ENCODE data around the gene SEMA3D. TPM values are rescaled to one million over a fixed set of nuclear protein-coding genes. Genes with fewer than 3 reads are reported as not detected.

Gene SEMA3D
- total RNA-seq, 2 experiments from 2014 or later = not detected

DNA sequence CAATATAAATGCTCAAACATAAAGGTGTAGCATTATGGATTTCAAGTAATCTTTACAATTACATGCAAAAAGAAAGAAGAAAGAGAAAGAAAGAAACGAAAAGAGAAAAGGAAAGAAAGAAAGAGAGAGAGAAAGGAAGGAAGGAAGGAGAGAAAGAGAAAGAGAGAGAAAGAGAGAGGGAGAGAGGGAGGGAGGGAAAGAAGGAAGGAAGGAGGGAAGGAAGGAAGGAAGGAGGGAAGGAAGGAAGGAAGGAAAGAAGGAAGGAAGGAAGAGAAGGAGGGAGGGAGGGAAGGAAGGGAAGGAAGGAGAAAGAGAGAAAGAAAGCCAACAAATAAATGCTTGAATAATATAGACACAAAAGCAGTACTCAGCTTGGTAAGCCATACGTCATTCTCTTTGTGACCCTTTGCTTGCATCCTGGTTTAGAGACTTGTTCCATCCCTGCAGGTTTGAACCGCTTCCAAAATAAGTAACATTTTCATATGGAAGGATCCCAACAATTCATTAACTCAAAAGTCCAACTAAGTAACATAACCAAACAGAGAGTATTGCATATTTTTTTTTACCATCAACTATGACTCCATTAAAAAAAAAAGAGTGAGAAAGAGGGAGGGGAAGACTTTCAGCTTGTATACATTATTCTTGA is 95.8 kb downstream of the SEMA3D start:
- Mint-ChIP-seq H3K27me3 (ENCODE audit: low read depth) (no peaks in the 10 kb centered on the region), H3K4me1 (ENCODE audit: low read depth) (no peaks in the 10 kb centered on the region), H3K4me3 (no peak overlapping the region), H3K36me3 (ENCODE audit: low read depth) (no peaks in the 10 kb centered on the region), H3K9me3 (ENCODE audit: insufficient read depth) (no peaks in the 10 kb centered on the region), H3K27ac (no peak overlapping the region)
- ChIA-PET CTCF (no interaction called here), POLR2A (no interaction called here)
- no peak for ATAC-seq
- no peak for DNase-seq

DNA sequence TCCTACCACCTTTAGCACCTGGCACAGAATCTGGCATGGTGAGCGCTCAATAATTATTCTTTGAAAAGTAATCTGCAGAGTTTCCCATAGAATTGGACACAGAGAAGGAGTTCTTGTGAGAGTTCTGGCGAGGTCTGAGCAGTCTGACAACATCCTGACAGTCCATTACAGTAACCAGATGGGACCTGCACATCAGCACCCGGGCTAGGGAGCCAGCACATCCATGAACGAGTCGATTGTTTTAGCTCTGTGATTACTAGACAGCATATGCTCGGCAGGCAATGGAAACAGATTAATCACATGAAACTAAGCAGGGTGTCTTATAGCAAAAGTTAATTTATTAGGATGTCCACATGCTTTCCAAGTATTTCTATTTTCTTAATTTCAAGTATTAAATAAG is 96.7 kb downstream of the SEMA3D start:
- no peak overlapping the region for H3K27ac Mint-ChIP-seq
- CTCF ChIA-PET = no interaction called here
- ATAC-seq (no peak), DNase-seq (no peak)
- no peaks in the 10 kb centered on the region for H3K36me3 Mint-ChIP-seq (ENCODE audit: low read depth)
- POLR2A ChIA-PET = no interaction called here
- H3K27me3 Mint-ChIP-seq (ENCODE audit: low read depth) = no peaks in the 10 kb centered on the region
- no peaks in the 10 kb centered on the region for H3K9me3 Mint-ChIP-seq (ENCODE audit: insufficient read depth)
- H3K4me1 Mint-ChIP-seq (ENCODE audit: low read depth) = no peaks in the 10 kb centered on the region
- H3K4me3 Mint-ChIP-seq = no peak overlapping the region

DNA sequence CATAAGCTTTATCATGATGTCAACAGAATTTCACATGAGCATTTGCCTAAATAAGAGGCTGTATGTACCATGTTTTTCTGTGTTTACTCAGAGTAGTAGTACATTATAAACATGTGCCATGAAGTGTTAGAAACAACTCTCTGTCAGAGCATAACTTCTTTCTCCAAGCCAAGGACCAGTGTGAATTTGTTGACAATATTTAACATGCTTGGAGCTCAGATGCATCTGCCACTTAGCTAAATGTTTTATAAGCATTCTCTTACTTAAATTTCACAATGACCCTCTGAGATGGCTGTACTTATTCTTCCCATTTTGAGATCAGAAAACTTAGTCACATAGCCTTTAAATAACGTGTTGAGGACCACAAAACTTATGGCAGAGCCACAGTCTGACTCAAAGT is 105.0 kb downstream of the SEMA3D start:
- ATAC-seq (no peak), DNase-seq (no peak)
- no peaks in the 10 kb centered on the region for H3K36me3 Mint-ChIP-seq (ENCODE audit: low read depth)
- H3K27ac Mint-ChIP-seq = no peak overlapping the region
- ChIA-PET CTCF (no interaction called here), POLR2A (no interaction called here)
- H3K4me1 Mint-ChIP-seq (ENCODE audit: low read depth) = no peaks in the 10 kb centered on the region
- no peak overlapping the region for H3K4me3 Mint-ChIP-seq
- no peaks in the 10 kb centered on the region for H3K27me3 Mint-ChIP-seq (ENCODE audit: low read depth)
- no peaks in the 10 kb centered on the region for H3K9me3 Mint-ChIP-seq (ENCODE audit: insufficient read depth)

DNA sequence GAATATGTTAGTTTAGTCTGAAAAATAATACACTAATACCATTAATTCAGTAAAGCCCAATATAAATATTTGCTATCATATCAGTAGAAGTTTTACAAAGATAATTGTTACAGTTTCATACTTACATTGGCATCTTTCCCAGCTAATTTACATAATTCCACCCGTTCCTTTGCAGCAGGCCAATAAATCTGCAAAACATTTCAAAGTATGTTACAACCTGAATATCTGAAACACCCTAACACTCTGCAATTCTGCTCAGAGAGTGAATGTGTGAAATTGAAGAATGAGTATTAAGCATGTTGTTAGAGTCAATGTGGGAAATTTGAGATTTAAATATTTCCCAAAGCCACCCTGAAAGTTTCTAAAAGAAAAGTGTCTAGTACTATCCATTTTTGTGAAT is 105.5 kb downstream of the SEMA3D start:
- Mint-ChIP-seq H3K4me3 (no peak overlapping the region), H3K9me3 (ENCODE audit: insufficient read depth) (no peaks in the 10 kb centered on the region), H3K27ac (no peak overlapping the region), H3K27me3 (ENCODE audit: low read depth) (no peaks in the 10 kb centered on the region), H3K4me1 (ENCODE audit: low read depth) (no peaks in the 10 kb centered on the region), H3K36me3 (ENCODE audit: low read depth) (no peaks in the 10 kb centered on the region)
- CTCF ChIA-PET = no interaction called here
- POLR2A ChIA-PET = no interaction called here
- ATAC-seq = no peak
- DNase-seq = no peak

DNA sequence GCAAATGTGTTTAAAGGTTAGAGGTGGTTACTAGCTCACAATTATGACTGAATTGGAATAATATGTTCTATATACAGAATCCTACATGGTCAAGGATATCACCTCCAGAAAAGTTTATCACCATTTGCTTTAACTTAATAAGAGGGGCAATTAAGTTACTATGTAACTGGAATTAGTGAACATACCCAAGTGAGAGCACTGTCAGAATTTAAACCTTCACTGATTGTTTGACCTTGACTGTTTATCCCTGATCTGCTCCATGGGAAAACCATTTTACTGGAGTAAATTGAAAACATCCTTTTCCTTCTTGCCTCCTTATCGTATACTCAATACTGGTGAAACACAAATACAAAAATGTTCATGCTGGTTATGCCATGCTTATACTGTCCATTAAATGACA is 107.4 kb downstream of the SEMA3D start:
- DNase-seq (no peak), ATAC-seq (no peak)
- POLR2A ChIA-PET = no interaction called here
- CTCF ChIA-PET = no interaction called here
- H3K4me3 Mint-ChIP-seq = no peak overlapping the region
- H3K9me3 Mint-ChIP-seq (ENCODE audit: insufficient read depth) = no peaks in the 10 kb centered on the region
- no peak overlapping the region for H3K27ac Mint-ChIP-seq
- H3K4me1 Mint-ChIP-seq (ENCODE audit: low read depth) = no peaks in the 10 kb centered on the region
- H3K27me3 Mint-ChIP-seq (ENCODE audit: low read depth) = no peaks in the 10 kb centered on the region
- H3K36me3 Mint-ChIP-seq (ENCODE audit: low read depth) = no peaks in the 10 kb centered on the region

DNA sequence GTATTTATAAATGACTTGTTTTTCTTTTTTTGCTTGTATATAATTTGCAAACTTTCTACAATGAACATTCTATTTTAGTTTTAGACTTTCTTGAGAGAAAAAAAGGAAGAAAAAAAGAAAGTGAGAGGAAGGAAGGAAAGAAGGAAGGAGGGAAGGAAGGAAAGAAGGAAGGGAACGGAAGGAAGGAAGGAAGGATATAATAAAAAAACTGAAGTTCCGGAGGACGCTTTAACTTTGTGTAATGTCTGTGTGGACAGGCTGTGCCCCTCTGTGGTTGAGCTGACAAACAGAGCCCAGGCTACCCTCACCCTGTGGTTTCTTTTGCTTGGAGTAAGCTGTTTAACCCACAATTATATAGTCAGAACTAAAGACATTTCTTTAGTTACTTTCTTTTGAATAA is 108.7 kb downstream of the SEMA3D start:
- H3K4me1 Mint-ChIP-seq (ENCODE audit: low read depth) = no peaks in the 10 kb centered on the region

DNA sequence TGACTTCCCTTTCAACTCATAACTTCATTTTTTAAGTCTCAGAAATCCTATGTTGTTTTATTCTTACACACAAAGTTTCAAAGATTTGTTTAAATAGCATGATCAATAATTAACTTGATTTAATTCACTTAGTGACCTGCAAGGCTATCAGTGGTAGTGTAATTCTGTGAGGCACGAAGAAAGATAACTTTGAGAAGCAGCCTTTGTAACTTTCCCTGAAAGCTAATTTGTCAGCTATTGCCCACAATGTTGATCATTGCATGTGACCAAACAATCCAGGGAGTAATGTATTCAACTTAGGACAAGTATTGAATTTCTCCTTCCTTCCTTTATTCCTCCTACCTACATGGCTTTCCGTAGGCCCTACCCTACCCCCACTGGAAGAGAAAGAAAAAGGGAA is 111.0 kb downstream of the SEMA3D start:
- ChIA-PET CTCF (no interaction called here), POLR2A (no interaction called here)
- no peaks in the 10 kb centered on the region for H3K4me1 Mint-ChIP-seq (ENCODE audit: low read depth)
- H3K27me3 Mint-ChIP-seq (ENCODE audit: low read depth) = no peaks in the 10 kb centered on the region
- no peak overlapping the region for H3K4me3 Mint-ChIP-seq
- H3K27ac Mint-ChIP-seq = no peak overlapping the region
- ATAC-seq (no peak), DNase-seq (no peak)
- no peaks in the 10 kb centered on the region for H3K36me3 Mint-ChIP-seq (ENCODE audit: low read depth)
- H3K9me3 Mint-ChIP-seq (ENCODE audit: insufficient read depth) = no peaks in the 10 kb centered on the region

More for the DNA sequence above, 108.7 kb downstream of the SEMA3D start:
- no peak for DNase-seq
- ChIA-PET POLR2A (no interaction called here), CTCF (no interaction called here)
- Mint-ChIP-seq H3K9me3 (ENCODE audit: insufficient read depth) (no peaks in the 10 kb centered on the region), H3K4me3 (no peak overlapping the region), H3K27me3 (ENCODE audit: low read depth) (no peaks in the 10 kb centered on the region), H3K36me3 (ENCODE audit: low read depth) (no peaks in the 10 kb centered on the region), H3K27ac (no peak overlapping the region)
- no peak for ATAC-seq

DNA sequence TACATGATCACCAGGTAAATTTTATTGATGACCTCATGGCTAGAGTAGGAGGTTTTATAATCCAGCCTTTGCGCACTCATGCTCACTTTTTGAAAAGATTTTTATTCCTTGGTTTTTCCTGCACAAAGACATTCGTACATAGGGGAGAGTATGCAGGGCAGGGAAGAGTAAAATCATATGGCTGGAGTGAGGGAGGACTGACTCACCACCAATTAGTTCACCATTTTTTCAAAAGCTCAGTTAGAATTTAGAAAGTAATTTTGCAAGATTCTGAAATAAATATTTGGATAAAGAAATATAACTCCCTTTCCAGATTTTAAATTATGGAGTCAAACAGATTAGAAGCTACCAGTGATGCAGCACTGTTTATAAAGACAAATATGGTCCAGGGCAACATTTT is 111.9 kb downstream of the SEMA3D start:
- H3K4me1 Mint-ChIP-seq (ENCODE audit: low read depth) = no peaks in the 10 kb centered on the region
- no peaks in the 10 kb centered on the region for H3K9me3 Mint-ChIP-seq (ENCODE audit: insufficient read depth)
- DNase-seq = no peak
- H3K27me3 Mint-ChIP-seq (ENCODE audit: low read depth) = no peaks in the 10 kb centered on the region
- ChIA-PET CTCF (no interaction called here), POLR2A (no interaction called here)
- H3K4me3 Mint-ChIP-seq = no peak overlapping the region
- H3K27ac Mint-ChIP-seq = no peak overlapping the region
- ATAC-seq = no peak
- no peaks in the 10 kb centered on the region for H3K36me3 Mint-ChIP-seq (ENCODE audit: low read depth)

DNA sequence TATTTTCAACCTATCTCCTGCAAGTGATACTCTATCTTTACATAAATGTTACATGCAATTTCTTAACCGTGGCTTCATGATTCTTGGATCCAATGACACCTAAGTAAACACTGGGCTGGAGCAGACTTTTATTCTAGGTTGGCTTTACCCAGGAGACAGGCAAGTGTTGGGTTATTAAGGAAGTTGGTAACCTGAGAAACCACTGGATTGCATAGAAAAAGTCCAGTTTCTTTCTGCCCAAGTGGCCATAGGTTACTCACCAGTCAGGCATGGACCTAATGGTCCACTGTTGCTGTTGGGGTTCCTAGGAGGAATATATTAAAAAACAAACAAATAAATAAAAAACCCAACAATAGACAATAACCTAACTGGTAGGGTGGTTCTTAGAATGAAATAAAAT is 112.8 kb downstream of the SEMA3D start:
- Mint-ChIP-seq H3K9me3 (ENCODE audit: insufficient read depth) (no peaks in the 10 kb centered on the region), H3K27ac (no peak overlapping the region), H3K4me1 (ENCODE audit: low read depth) (no peaks in the 10 kb centered on the region), H3K36me3 (ENCODE audit: low read depth) (no peaks in the 10 kb centered on the region), H3K4me3 (no peak overlapping the region), H3K27me3 (ENCODE audit: low read depth) (no peaks in the 10 kb centered on the region)
- ChIA-PET POLR2A (no interaction called here), CTCF (no interaction called here)
- ATAC-seq (no peak), DNase-seq (no peak)

DNA sequence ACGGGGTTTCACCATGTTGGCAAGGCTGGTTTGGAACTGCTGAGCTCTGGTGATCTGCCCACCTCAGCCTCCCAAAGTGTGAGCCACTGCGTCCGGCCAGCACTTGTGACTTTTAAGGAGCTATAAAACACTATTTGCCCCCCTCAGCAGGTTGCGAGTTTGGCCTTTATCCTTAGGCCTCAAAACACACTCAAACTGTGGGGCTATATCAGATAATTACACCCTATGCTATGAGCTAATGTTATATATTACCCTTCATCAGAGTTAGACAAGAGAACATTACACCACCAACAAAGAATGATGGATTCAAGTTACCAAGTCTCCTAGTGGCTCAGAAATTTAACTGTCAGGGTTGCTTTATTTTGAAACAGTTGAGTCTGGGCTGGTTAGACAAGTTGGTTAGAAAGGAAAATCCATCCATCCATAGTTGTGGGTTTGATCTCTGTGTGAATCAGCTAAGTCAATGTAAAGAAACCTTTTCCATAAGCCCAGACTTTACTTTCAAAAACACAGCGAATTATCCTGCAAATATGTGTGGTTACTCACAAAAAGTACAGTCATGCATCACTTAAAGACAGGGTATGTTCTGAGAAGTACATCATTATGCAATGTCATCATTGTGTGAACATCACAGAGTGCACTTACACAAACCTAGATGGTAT is 115.8 kb downstream of the SEMA3D start:
- DNase-seq = no peak
- Mint-ChIP-seq H3K4me1 (ENCODE audit: low read depth) (no peaks in the 10 kb centered on the region), H3K27ac (no peak overlapping the region), H3K4me3 (no peak overlapping the region), H3K9me3 (ENCODE audit: insufficient read depth) (no peaks in the 10 kb centered on the region), H3K36me3 (ENCODE audit: low read depth) (no peaks in the 10 kb centered on the region), H3K27me3 (ENCODE audit: low read depth) (no peaks in the 10 kb centered on the region)
- POLR2A ChIA-PET = no interaction called here
- ATAC-seq = no peak
- CTCF ChIA-PET = no interaction called here

DNA sequence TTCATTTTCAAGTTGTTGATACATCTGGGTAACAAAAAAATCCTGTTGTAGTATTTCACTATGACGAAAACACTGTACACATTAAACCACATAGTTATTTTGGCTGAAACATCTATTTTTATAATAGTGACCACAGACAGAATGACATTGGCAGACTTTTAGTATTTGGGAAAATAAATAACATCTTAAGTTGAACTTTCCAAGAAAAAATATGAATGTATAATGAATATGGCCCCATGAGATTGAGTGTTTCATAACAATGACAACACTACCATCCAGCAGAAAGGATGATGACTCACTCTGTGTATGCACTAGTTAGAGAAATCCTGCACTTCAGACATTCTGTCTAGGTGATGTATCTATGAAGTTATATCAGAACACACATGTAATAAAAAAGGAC is 118.1 kb downstream of the SEMA3D start:
- Mint-ChIP-seq H3K27me3 (ENCODE audit: low read depth) (no peaks in the 10 kb centered on the region), H3K36me3 (ENCODE audit: low read depth) (no peaks in the 10 kb centered on the region), H3K27ac (no peak overlapping the region), H3K9me3 (ENCODE audit: insufficient read depth) (no peaks in the 10 kb centered on the region), H3K4me3 (no peak overlapping the region), H3K4me1 (ENCODE audit: low read depth) (no peaks in the 10 kb centered on the region)
- ChIA-PET CTCF (no interaction called here), POLR2A (no interaction called here)
- DNase-seq = no peak
- ATAC-seq = no peak

DNA sequence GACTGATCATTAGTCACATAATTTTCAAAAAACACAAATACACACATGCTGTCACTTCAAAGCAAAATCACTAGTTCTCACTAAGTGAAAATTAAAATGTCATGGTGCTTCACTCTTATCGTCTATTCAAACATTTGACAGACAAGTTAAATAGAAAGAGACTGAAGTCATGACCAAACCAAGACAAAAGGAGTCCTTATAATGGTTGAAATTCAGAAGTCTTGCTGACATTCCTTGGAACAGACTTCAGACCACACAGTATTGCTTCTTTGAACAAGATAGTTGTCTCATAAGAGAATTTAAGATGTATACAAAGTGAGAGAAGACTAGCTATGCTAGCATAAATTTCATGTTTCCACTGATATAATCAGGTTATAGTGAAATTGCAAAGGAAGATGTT is 119.5 kb downstream of the SEMA3D start:
- ChIA-PET POLR2A (no interaction called here), CTCF (no interaction called here)
- H3K27ac Mint-ChIP-seq = no peak overlapping the region
- H3K36me3 Mint-ChIP-seq (ENCODE audit: low read depth) = no peaks in the 10 kb centered on the region
- ATAC-seq (no peak), DNase-seq (no peak)
- H3K4me3 Mint-ChIP-seq = no peak overlapping the region
- H3K4me1 Mint-ChIP-seq (ENCODE audit: low read depth) = no peaks in the 10 kb centered on the region
- H3K27me3 Mint-ChIP-seq (ENCODE audit: low read depth) = no peaks in the 10 kb centered on the region
- no peaks in the 10 kb centered on the region for H3K9me3 Mint-ChIP-seq (ENCODE audit: insufficient read depth)

DNA sequence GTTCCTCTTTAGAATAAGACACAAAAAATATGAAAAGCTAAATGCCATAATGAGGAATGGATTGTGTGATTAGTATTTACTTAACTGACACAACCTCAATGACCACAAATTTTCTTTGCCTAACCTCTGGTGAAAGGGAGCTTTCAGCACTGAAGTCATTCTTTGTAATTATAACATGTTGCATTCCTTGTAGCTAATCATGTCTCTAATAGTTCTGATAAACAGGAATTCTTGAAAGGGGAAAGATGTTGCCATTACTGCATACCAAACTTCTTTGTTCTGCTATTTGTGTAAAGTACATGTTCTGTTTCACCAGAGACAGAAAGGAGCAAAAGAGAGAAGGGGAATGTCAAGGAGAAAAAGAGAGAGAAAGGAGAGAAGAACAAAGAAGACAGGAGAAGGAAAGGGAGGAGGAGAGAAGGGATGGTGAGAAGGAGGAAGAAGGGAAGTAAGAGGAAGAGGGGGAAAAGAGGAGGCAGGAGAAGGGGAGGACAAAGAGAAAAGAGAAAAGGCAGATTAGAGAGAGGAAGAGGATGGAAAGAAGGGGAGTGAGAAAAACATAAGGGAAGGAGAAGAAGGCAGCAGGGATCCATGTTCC is 120.9 kb downstream of the SEMA3D start:
- Mint-ChIP-seq H3K4me1 (ENCODE audit: low read depth) (no peaks in the 10 kb centered on the region), H3K9me3 (ENCODE audit: insufficient read depth) (no peaks in the 10 kb centered on the region), H3K27ac (no peak overlapping the region), H3K36me3 (ENCODE audit: low read depth) (no peaks in the 10 kb centered on the region), H3K4me3 (no peak overlapping the region), H3K27me3 (ENCODE audit: low read depth) (no peaks in the 10 kb centered on the region)
- ATAC-seq (no peak), DNase-seq (no peak)
- CTCF ChIA-PET = no interaction called here
- POLR2A ChIA-PET = no interaction called here
